Spleen (tissue), 7 donors: ENCODE data around the gene KCNAB2.

Experiments
- CTCF ChIP-seq, 11 experiments: fragments of 200-600 bp in 7 of 11; fragments of 450-650 bp in 4 of 11; sonication (generic) in 4 of 11; IDR thresholded peaks in 8 of 11; conservative IDR thresholded peaks in 3 of 11; 1 replicate in 7 of 11; 2 replicates in 4 of 11; pipeline versions ENCODE4 v1.4.0 to v1.8.0; 2016 to 2021; ENCODE audit warnings: antibody characterized with exemption in 11 of 11, inconsistent platforms in 4 of 11, mild to moderate bottlenecking in 1 of 11
- POLR2A ChIP-seq, 3 donors: fragments of 450-650 bp; IDR thresholded peaks; one replicate each; pipeline ENCODE4 v1.5.1; 2017; ENCODE audit warnings: antibody characterized with exemption in 3 of 3, mild to moderate bottlenecking in 1 of 3
- donor health status: DM: no; HTN: no; CAD: no; lungs with moderate emphysema.
- donor health status: DM: no; HTN: no; CAD: no.
- donor health status: DM: no; HTN: no; CAD: no.

GRCh38 chr1:6045561-6045960 lies at the start of gene KCNAB2:
- TF ChIP-seq CTCF (IDR thresholded peaks at IDR 0.05 in 8 of 11, conservative IDR thresholded peaks at IDR 0.05 in 3 of 11) (no peak), POLR2A (IDR thresholded peaks at IDR 0.05) (no peak)
